HG03280 (cell line): ENCODE results near the gene SCGB2A2.

ENCODE experiments used
- ATAC-seq: cut with Tn5 transposase; IDR thresholded peaks from one replicate; pipeline ENCODE4 v1.9.1; 2021; ENCODE audit warnings: mild to moderate bottlenecking, moderate library complexity; ENCODE audit not compliant: unreplicated experiment

Gene SCGB2A2

GRCh38 chr11:62269654-62270278, at the start of gene SCGB2A2:
SCGB2A2 (plus strand) TSS chr11:62270158; CDS start chr11:62270217, 59 bp downstream.
- ATAC-seq: no peak

- ATAC-seq: no peak
Measured at GRCh38 chr11:62221498-62221897, 48.5 kb upstream of the SCGB2A2 start.

- no peak for ATAC-seq
Measured at GRCh38 chr11:62223095-62223494, 46.9 kb upstream of the SCGB2A2 start.

- ATAC-seq: no peak
Measured at GRCh38 chr11:62233730-62234129, 36.2 kb upstream of the SCGB2A2 start.

GRCh38 chr11:62236187-62236586, 33.8 kb upstream of the SCGB2A2 start:
- no peak for ATAC-seq

DNA sequence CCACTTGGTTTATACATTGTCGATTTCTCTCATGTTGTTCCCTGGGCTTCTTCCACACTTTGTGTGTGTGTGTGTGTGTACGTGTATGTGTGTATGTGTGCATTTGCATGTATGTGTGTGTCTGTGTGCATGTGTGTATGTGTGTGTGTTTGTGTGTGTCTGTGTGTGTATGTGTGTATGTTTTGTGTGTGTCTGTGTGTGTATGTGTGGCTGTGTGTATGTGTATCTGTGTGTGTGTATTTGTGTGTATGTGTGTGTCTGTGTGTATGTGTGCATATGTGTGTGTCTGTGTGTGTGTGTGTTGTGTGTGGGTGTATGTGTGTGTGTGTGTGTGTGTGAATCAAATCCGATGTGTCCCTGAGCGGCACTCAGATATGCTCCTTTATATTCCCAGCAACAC, 32.5 kb upstream of the SCGB2A2 start:
- no peak for ATAC-seq

GRCh38 chr11:62238151-62238550, 31.8 kb upstream of the SCGB2A2 start:
- no peak for ATAC-seq

- no peak for ATAC-seq
Measured at GRCh38 chr11:62241095-62241494, 28.9 kb upstream of the SCGB2A2 start.

DNA sequence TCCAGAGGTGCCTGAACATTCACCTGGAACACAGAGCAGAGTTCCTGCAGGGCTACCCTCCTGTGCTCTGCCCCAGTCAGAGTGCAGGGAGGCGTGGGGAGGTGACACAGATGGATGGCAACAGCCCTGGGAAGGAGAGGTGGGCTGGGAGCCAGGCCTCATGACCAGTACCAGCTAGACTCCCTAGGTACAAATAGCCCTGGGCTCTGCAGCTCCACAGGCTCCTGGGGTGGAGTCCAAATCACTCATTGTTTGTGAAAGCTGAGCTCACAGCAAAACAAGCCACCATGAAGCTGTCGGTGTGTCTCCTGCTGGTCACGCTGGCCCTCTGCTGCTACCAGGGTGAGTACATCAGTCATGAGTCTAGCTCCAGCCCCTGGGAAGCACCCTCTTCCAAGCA, 27.9 kb upstream of the SCGB2A2 start, which contains the start of gene SCGB1D2:
TSS of gene SCGB1D2 (plus strand) at position 219 of the 400 bp plus-strand sequence. CDS start at position 288, 69 bp downstream.
- ATAC-seq: no peak

DNA sequence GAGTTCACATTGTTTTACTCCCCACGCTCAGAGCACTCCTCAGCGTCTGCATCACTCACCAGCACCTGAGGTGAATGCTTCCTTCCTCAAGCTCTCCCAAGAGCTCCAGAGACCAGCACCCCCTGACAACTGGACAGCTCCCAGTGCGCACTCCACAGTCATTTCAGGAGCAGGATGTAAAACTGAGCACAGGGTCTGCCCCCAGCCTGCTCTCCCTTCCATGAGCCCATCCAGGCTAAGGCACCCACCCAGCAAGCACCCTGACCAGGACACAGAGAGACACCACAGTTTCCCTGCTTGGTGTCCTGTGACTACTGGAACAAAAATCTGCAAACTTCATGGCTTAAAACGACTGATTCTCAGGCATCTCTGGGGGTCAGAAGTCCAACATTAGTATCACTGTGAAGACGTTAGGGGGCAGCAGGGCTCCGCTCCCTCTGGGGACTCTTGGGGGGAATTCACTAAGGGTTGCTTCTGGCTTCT, 24.6 kb upstream of the SCGB2A2 start:
- no peak for ATAC-seq

DNA sequence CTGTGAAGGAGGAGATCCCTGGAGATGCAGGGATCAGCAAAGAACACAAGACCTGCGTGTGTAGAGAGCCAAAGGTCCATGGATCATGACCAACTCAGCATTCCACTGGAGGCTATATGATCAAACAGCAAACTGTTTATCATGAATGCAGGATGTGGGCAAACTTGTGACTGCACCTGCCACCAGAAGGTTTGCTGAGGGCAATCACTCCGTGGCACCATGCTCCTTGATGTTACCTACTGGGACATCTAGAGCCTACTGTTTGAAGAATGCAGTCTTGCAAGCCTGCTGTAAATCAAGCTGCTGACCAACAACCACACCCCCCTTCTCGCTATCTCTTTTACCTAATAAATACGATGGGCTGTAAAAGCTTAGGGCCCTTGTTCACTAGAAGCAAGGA, 18.3 kb upstream of the SCGB2A2 start:
- ATAC-seq: no peak

DNA sequence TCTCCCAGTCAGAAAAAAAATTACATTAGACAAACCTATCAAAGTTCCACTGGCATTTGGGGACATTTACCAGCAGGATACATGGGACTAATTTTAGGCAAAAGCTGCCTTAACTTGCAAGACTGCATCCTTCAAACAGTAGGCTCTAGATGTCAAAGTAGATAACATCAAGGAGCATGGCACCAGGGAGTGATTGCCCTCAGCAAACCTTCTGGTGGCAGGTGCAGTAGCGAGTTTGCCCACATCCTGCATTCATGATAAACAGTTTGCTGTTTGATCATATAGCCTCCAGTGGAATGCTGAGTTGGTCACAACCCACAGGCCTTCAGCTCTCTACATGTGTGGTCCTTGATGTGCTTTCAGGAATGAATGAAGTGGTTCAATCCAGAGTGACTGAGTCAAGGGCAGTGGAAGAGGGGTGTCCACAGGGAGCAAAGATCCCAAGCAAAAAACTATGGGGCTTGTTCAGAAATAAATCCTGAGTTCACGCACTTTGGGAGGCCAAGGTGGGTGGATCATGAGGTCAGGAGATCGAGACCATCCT, 15.9 kb upstream of the SCGB2A2 start:
- ATAC-seq: no peak

- ATAC-seq: no peak
Measured at GRCh38 chr11:62256281-62256680, 13.7 kb upstream of the SCGB2A2 start.

DNA sequence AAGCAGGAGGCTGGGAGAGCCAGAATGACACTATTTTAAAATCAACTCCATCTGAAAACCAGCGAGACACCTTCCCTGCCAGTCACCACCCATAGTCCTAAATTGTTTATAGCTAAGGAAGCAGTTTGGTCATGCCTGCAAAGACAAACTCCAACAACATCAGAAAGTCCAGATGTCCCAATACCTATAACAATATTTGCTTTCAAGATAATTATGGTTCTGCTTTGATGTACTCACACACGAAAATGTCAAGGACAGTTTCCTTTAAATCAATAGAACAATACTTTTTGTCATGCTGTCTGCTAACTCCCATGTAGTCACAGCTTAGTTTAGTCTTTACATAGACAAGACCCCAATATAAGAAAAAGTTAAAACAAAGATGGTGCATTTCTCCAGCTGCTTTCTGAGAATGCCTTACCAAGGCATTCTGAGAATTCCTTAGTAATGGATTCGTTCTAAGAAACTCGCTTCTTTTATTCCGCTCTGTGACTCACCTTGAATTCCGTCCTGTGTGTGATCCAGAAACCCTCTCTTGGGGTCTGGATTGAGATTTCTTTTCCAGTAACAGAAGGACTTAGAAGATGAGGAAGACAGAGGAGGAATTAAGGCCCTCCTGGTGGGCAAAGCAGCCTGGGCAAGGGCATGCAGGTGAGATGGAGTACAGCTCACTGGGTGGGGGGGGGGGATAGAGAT, 9.6 kb upstream of the SCGB2A2 start:
- no peak for ATAC-seq

GRCh38 chr11:62264004-62264403, 6.0 kb upstream of the SCGB2A2 start:
- ATAC-seq: no peak

DNA sequence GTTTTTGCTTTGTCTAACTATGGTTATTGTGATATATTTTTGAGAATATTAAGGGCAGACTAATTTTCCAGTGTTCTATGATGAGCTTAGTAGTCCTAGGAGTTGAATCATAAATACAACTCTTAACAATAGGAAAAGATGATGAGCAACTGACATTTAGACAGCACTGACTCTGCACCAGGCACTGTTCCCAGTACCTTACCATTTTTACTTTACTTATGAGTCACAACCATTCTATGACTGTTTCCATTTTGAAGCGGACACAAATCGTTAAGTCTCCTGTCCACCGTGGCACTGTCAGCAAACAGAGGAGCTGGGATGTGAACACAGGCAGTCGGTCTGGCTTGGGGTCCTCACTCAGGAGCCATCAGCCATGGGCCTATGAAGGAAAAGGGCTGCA, 3.4 kb upstream of the SCGB2A2 start:
- no peak for ATAC-seq

- ATAC-seq: no peak
Measured at GRCh38 chr11:62267050-62267449, 2.9 kb upstream of the SCGB2A2 start.

DNA sequence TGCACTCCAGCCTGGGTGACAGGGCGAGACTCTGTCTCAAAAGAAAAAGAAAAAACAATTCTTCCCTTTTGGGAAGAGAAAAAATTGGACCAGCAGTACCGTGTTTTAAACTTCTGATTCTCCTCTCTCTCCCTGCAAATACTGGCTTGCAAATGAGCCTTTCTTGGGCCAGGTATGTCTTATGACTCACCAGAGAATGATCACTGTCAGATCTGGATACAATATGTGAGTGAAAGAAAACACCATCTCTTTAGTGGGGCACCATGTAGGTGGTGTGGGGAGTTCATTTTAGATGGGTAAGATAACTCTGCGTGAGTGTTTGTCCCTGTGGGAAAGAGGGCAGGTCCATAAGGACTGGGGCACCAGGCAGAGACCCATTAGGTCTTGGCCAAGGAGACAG, 2.4 kb upstream of the SCGB2A2 start:
- no peak for ATAC-seq

GRCh38 chr11:62273284-62273683, 3.3 kb downstream of the SCGB2A2 start:
- no peak for ATAC-seq

- ATAC-seq: no peak
Measured at GRCh38 chr11:62273789-62274275, 3.9 kb downstream of the SCGB2A2 start.

- ATAC-seq: no peak
Measured at GRCh38 chr11:62280452-62280851, 10.5 kb downstream of the SCGB2A2 start.

DNA sequence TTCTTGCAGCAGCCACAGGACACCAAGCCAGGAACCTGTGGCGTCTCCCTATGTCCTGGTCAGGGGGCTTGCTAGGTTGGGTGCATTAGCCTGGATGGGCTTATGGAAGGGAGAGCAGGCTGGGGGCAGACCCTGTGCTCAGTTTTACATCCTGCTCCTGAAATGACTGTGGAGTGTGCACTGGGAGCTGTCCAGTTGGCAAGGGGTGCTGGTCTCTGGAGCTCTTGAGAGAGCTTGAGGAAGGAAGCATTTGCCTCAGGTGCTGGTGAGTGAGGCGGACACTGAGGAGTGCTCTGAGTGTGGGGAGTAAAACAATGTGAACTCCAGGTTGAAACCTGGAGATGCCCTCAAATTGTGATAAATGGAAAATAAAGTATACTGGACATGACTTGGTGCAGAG, 25.5 kb downstream of the SCGB2A2 start:
- ATAC-seq: no peak
